NCI-H226 (cell line): ENCODE data around the gene EEF1G.
"Not testable (repeated sequence)": the region's sequence is repeated elsewhere in the genome, so short reads cannot be mapped to it uniquely, and the experiment has no call there.

Source experiments
- DNase-seq: peaks from one replicate; pipeline ENCODE4 v3.0.0-alpha.2; 2015

The EEF1G gene

DNA sequence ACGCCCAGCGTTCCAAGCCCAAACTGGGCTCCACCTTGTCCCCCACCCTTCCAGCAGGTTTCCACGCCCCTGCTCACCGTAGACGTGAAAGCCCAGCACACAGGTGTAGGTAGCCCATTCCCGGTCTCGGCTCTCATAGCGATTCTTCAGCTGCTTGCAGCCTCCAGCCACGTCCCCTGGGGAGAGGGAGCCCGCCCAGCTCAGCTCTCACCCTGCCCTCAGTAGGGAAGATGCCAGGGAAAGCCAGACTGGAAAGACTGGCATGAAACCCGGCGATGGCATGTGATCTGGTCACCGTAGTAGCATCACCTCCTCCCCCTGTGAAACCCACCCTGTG is 29.3 kb upstream of the EEF1G start:
- no peak for DNase-seq

- peak; percentile 29 for DNase-seq
These were observed 28.7 kb upstream of the EEF1G start for GRCh38 chr11:62602141-62603071.

GRCh38 chr11:62601372-62602140 is 27.9 kb upstream of the EEF1G start, which contains the start of gene MTA2:
Gene MTA2 (minus strand): TSS chr11:62601865. CDS start chr11:62601450, 415 bp downstream.
- DNase-seq = peak; percentile 93

DNA sequence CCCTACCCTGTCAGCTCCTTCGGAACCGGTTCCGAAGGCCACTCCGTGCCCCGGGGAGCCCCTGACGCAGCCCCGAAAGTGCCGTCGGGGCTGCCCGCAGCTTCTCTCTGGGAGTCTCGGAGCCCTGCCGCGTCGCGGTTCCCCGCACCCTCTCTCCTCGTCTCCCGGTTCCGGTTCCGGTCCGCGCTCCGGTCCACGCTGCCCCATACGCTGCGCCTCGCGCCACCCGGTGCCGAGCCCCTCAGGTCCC is 27.4 kb upstream of the EEF1G start:
- no peak for DNase-seq

DNA sequence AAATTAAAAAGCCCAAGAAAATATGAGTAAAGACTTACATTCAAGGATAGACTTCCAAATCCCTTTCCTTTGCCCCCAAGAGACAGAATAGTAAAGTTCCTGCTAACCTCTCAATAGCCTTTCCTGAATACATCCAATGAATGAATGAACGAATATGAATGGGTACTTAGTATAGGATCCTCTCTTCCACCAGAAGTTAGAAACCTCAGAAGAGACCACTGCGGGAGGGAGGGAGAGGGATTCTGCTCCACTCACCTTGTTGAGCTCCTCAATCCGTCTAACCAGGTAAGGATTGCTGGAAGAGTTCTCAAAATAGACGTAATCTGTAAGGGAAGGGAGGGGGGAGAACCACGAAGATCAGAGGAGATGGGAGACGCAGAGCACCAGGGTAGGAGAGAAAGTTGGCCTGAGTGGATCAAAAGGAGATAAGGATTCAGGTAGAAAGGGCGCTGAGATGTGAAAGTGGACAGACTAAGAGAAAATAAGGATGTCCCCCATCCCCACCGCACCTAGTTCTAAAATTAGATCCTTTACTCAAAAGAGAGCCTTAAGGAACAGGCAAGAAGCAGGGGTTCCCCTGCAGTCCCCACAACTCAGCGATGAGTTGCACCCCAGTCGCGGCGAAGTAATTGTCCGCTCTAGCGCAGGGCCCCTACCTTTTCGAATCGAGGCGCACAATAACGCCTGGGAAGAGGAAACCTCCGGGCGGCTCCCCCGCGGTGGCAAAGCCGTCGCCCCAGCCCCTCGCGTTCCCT is 26.9 kb upstream of the EEF1G start:
- no peak for DNase-seq

DNA sequence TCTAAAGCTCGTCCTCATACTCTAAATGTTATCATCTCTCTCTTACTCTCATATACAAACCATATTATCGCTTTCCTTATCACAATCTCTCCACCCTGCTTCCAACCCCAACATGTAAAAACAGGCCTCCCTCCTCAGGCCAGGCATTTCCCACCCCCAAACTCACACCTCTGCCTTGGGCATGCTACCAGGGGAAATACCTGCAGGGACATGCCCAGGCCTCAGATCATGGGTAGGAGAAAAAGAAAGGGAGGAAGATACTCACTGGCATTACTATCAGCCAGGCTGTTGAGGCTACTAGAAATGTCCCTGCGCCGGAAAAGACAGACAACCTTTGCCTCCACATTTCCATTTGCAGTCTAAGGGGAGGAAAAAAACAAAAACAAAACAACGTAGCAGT is 26.2 kb upstream of the EEF1G start:
- no peak for DNase-seq

- DNase-seq = peak; percentile 97
These were observed 25.5 kb upstream of the EEF1G start for GRCh38 chr11:62599069-62599696.

- no peak for DNase-seq
These were observed 21.4 kb upstream of the EEF1G start for GRCh38 chr11:62595124-62595523.

GRCh38 chr11:62593434-62594044 is 19.8 kb upstream of the EEF1G start:
- DNase-seq = peak; percentile 57

DNA sequence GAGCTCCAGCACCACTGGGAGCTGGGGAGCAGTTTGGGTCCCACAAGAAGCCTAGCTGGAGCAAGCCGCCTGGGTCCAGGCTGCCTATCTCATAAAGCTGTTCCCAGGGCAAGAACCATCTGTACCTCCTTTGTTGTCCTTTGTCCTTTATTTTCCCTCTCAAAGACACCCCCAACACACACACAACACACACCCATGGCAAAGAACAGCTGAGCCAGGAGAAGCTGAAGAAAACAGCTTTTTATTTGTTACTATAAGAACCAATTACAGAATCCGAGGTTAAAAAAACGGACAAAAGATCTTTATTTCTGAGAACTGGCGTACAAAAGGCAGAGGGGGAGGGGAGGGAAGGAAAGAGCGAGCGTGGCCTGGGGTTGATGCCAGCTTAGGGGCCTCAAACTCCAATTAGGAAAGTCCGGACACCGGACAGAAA is 19.3 kb upstream of the EEF1G start:
- no peak for DNase-seq

DNA sequence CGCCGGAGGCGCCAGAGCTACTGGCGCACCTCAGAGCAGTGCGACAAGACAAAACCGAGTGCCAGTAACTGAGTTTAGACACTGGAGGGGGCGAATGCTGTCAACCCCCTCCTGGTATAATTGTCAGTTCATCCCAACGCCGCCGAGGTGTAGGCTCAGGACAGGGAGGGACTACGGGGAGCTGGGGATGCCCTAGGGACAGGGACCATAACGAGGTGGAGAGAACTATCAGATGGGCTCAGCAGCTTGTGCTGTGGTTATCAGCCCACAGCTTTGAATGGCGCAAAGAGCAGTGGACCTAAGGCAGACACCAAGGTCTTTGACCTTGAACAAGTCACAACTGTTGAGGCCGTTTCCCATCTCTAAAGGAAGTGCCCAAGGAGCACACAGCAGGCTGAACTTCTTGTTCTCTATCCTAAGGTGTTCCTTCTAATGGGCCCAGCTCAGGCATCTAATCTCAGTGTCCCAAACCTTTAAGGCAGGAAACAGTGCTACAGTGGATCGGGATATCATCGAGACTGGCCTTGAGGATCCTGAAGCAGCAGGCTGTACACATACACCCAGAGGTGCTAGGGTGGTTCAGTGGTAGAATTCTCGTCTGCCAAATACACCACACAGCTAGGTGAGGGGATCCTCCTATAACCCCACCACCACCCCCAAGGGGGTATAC is 18.6 kb upstream of the EEF1G start:
- DNase-seq = no peak

DNA sequence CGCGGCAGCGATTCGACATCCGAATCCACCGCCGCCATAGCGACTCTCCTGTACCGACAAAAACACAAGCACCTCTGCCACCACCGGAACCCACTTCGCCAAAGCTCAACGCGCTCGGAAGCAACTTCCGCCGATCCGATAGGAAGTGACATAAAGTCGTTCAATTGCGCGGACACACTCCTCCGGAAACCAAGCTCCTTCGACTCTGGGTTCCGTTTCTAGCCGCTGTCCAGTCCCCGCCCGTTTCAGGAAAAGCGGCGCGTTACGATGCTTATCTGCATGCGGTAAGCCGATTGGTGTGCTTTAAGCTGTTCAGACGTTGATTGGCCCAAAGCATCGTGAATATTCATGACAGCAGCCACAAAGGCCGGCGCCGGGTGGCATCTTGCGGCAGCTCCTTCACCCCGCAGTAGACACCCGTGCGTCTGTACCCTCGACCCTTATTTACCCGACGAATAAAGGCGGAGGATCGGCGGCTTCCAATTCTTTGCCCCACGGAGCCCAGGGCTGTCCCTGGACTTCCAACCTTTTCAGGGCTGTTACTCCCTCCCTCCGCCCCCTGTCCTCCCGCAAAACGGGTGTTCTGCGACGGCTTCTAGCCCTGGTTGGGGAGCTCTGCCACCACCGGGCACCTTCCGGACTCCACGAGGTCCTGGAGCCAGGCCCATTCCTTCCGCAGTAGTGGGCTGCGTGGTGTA is 17.9 kb upstream of the EEF1G start, which contains the start of gene TUT1:
TUT1 (minus strand) TSS at position 76 of the 698 bp plus-strand sequence; CDS start at position 38, 38 bp downstream.
- peak; percentile 98 for DNase-seq

DNA sequence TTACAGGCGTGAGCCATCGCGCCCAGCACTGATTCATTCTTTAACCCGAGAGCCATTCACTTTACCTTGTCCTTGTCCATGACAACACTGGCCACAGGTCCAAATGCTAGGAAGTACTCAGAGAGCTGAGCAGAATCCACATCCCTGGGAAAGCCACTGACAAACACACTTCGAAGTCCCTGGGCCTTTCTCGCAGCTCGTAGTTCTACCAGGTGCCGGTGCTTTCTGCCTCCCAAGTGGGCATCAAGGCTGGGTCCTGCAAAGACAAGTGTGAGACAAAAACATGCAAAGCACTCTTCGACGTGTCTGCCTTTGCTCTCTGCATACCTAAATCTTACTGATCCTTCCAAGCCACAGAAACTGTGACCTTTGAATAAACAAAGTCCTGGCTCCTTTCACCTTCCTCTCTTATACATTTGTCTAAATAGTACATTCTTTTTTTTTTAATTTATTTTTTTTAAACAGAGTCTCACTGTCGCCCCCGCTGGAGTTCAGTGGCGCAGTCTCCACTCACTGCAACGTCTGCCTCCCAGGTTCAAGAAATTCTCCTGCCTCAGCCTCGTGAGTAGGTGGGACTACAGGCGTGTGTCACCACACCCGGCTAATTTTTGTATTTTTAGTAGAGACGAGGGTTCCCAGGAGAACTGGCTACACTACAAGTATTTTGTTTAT is 15.4 kb upstream of the EEF1G start:
- DNase-seq = no peak

DNA sequence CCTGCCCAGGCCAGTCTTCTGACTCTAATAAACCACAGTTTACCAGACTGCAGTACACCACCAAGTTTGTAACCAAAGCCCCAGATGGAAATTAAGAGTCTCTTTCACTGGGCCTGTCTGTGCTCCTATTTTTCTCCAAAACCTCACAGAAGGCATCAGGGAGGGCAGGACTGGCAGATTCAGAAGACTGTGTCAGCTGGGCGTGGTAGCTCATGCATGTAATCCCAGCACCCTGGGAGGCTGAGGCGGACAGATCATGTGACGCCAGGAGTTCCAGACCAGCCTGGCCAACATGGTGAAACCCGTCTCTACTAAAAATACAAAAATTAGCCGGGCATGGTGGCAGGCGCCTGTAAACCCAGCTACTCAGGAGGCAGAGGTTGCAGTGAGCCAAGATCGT is 11.7 kb upstream of the EEF1G start:
- DNase-seq = not testable (repeated sequence)

DNA sequence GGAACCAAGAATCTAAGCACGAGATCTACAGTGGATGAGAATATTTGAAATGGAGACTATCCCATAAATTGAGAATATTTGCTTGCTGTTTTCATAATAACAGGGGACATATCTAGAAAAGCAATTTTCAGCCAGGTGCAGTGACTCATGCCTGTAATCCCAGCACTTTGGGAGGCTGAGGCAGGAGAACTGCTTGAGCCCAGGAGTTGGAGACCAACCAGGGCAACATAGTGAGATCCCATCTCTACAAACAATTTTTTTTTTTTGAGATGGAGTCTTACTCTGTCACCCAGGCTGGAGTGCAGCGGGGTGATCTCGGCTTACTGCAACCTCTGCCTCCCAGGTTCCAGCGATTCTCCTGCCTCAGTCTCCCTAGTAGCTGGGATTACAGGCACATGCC is 8.0 kb upstream of the EEF1G start:
- DNase-seq = not testable (repeated sequence)

DNA sequence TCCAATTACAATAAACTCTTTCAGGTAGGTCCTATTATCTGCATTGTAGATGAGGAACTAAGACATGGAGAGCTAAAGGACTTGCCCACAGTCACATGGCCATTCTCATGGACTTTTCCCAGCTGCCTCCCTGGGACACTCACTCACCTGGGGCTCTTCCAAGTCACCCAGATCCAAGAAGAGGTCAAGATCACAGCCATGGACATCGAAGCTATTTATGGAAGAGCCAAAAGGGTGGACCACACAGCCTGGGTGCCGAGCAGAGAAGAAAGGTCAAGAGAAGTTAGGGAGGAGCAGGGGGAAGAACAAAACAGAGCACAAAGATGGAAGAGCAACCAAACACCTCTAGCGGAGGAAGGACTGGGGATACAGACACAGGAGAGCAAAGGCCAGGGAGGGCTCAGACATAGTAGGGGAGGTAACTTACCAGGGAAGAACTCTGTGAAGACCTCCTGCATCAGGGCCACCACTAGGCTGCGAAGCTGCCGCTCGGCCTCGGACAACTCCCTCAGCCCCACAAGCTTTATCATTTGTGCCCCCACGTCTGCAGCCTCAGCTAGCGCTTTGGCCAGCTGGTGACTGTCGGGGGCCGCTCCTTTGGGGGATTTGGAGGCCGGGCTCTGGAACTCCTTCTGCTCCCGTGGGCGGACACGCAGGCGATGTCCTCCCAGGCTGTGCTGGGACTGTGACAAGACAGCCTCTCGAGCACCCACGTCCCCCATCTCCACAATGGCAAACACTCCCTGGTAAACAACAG is 7.4 kb upstream of the EEF1G start:
- no peak for DNase-seq

DNA sequence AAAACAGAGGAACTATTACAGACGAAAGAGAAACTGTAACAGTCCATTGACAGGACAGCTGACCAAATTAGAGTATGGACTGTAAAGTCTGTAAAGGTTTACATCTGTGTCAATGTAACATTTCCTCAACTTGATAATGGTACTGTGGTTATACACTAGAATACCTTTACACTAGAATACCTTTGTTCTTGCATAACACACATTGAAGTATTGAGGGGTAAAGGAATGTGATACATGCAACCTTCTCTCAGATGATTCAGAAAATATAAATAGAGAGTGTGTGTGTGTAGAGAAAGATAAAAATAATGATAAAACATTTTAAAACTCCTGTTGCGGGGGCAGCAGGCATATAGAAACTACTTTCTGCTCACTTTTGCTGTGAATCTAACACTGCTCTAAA is 5.6 kb upstream of the EEF1G start:
- DNase-seq = peak; percentile 16

GRCh38 chr11:62578541-62578940 is 4.8 kb upstream of the EEF1G start:
- no peak for DNase-seq

GRCh38 chr11:62577046-62577714 is 3.5 kb upstream of the EEF1G start:
- no peak for DNase-seq
